NCI-H1092 treated with DMSO at 0.1 percent for 48 hours (cell line): ENCODE data around the gene JOSD2.

Experiments
- DNase-seq: peaks from one replicate; lab custom pipeline; 2025; lab: John Stamatoyannopoulos, UW

The JOSD2 gene

GRCh38 chr19:50512999-50513745, 2.2 kb upstream of the JOSD2 start:
- DNase-seq, result no peak

- no peak for DNase-seq
Measured at GRCh38 chr19:50512112-50512998, 1.4 kb upstream of the JOSD2 start.

- peak; percentile 89 for DNase-seq
Measured at GRCh38 chr19:50510700-50511068, 307 bp downstream of the JOSD2 start.

- no peak for DNase-seq
Measured at GRCh38 chr19:50510121-50510670, 795 bp downstream of the JOSD2 start.

DNA sequence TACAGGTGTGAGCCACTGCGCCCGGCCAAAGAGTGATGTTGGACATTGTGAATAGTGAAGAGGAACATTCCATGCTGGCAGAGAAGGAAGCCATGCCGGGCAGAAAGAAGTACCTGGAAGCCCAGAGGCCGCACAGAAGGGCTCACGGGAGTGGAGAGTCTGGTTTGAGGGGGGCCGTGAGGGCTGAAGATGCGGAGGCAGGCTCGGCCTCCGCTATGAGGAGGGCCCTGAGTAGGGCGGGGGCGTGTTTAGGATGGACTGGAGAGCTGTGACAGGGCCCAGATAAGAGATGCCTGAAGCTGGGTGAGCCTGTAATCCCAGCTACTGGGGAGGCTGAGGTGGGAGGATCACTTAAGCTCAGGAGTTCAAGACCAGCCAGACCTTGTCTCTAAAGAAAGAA, 1.6 kb downstream of the JOSD2 start:
- DNase-seq, result no peak

GRCh38 chr19:50508843-50509190, 2.2 kb downstream of the JOSD2 start:
- DNase-seq, result no peak

- no peak for DNase-seq
Measured at GRCh38 chr19:50507376-50507775, 3.6 kb downstream of the JOSD2 start.

DNA sequence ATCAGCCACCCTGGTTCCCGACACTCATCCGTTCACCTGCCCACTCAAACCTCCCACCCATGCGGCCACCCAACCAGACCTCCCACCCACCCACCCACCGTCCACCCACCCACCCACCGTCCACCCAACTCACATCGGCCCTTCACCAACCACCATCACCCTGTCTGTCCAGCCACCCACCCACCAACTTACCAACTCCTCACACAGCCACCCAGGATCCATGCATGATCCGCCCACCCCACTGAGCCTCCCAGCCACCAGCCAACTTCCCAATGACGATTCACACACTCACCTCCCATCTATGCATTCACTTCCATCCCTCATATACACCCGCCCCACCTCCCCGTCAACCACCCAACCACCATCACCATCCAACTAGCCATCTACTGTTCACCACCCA, 4.3 kb downstream of the JOSD2 start:
- DNase-seq, result no peak

GRCh38 chr19:50505856-50506611, 5.0 kb downstream of the JOSD2 start:
- DNase-seq, result no peak

GRCh38 chr19:50501568-50502475, 9.2 kb downstream of the JOSD2 start:
- DNase-seq, result no peak

DNA sequence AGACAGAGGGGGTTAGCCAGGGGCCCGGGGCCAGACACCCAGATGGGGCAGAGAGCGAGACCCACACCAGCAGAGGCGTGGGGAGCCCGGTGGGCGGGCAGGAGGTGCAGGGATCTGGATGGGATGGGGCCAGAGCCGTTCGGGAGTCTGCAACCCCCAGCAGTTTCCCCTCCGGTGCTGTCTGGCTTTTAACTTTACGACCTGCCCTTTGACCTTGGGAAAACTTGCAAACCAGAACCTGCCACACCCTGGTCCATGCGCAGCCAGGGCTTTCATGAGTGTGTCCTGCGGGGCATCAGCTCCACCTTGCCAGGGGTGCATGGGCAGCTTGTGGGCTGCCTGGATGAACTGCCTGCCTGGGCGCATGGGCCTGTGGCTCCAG, 9.8 kb downstream of the JOSD2 start:
- no peak for DNase-seq

- DNase-seq, result no peak
Measured at GRCh38 chr19:50500753-50501151, 10.2 kb downstream of the JOSD2 start.

DNA sequence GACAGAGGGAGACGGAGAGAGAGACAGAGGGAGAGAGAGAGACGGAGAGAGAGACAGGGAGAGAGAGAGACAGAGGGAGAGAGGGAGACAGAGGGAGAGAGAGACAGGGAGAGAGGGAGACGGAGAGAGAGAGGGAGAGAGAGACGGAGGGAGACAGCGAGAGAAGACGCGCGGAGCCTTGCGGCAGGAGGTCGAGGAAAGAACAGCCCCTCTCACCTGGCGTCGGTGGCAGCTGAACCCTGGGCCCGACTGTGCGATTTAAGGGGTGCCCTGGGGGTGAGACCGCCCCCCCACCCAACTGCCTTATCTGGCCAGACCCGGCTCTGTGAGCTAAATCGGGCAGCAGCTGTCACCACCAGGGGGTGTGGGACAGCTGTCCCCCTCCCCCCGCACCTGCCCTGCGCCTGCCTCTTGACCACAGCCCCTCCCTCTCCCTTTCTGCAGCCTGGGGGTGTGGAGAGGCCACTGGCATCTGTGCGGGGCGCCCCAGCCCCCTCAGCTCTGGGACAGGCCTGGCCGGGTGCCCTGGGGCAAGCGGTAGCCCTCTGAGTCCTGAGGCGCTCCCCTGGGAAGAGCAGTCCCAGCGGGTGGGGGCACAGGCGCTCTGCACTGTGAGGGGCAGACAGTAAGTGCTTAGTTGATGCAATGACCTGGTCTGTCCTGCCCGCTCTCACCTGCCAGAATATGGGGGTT, 10.8 kb downstream of the JOSD2 start:
- DNase-seq, result peak; percentile 14

DNA sequence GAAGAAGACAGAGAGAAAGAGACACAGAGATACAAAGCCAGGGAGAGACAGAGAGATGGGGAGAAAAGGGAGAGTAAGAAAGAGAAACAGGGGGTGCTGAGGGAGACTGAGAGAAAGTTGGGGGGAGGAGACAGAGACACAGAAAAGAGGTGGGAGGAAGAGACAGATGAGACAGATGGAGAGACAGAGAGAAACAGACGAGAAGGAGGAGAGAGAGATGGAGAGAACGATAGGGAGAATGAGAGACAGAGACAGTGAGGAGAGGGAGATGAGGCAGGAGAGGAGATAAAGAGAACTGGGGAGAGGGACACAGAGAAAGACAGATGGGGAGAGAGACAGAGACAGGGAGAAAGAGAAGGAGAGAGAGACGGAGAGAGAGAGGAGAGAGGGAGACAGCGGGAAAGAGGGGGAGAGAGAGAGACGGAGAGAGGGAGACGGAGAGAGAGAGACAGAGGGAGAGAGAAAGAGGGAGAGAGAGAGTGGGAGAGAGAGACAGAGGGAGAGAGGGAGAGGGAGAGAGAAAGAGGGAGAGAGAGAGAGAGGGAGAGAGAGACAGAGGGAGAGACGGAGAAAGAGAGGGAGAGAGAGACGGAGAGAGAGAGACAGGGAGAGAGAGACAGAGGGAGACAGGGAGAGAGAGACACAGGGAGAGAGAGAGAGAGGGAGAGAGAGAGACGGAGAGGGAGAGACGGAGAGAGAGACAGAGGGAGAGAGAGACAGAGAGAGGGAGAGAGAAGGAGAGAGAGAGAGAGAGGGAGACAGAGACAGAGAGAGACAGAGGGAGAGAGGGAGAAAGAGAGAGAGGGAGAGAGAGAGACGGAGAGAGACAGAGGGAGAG, 12.6 kb downstream of the JOSD2 start:
- no peak for DNase-seq

DNA sequence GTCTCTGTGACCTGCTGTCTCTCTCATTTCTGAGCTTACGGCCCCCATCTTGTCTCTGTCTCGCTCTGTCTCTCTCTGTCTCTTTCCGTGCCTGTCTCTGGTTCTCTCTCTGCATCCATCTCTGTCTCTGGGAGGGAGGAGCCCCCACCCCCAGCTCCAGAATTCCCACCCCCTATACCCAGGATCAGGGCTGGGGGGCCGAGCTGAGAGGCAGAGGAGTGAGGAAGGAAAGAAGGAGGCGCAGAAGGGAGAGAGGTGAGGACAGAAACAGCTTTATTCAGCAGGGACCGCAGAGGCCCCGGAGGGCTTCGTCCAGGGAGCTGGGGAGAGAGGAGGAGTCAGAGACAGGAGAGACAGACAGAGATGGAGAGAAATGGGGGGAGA, 14.0 kb downstream of the JOSD2 start:
- no peak for DNase-seq

GRCh38 chr19:50496189-50497021, 14.6 kb downstream of the JOSD2 start:
- DNase-seq, result no peak

GRCh38 chr19:50495020-50495531, 15.9 kb downstream of the JOSD2 start:
- no peak for DNase-seq

DNA sequence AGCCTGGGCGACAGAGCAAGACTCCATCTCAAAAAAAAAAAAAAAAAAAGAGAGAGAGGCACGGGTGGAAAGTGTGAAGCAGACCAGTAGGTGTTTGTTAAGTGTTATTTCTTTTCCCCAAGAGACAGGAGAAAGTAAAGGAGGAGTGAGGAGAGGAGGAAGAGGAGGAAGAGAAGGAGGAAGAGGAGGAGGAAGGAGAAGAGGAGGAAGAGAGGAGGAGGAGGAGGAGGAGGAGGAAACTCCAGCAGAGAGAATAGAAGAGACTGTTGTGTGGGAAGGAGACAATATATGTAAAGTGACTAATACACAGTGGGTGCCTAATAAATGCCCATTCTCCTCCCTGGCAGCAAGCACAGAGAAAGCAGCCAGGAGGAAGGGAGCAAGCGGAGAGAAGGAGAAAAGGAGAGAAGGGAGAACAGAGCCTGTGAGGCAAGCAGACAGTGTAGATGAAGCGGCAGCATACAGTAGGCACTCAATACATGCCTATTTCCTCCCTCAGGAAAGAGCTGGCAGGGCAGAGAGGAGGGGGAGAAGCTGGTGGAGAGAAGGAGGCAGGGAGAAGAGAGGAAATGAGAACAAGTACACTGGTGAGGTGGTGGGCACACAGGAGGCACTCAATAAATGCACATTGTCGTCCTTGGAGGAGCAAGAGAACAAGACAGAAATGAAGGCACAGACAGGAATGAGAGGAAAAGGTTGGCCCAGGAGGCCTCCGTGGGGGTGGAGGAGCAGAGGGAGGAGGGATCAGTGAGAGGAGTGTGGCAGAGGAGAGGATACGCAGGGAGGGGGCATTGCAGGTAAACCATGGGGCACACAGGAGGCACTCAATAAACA, 16.6 kb downstream of the JOSD2 start:
- no peak for DNase-seq
